HG03432 (cell line): ENCODE data around the gene CLNK.
"Not testable (repeated sequence)": the region's sequence is repeated elsewhere in the genome, so short reads cannot be mapped to it uniquely, and the experiment has no call there.

Experiments used
- ATAC-seq: cut with Tn5 transposase; IDR thresholded peaks from one replicate; pipeline ENCODE4 v1.9.1; 2021; ENCODE audit warnings: mild to moderate bottlenecking, moderate library complexity; ENCODE audit not compliant: unreplicated experiment

CLNK gene

GRCh38 chr4:10581022-10581421, 103.5 kb downstream of the CLNK start:
- no peak for ATAC-seq

- ATAC-seq: no peak
These were observed 104.9 kb downstream of the CLNK start for GRCh38 chr4:10579648-10580047.

GRCh38 chr4:10577508-10578426, 106.8 kb downstream of the CLNK start:
- peak; percentile 66 for ATAC-seq

- ATAC-seq: peak; percentile 86
These were observed 107.5 kb downstream of the CLNK start for GRCh38 chr4:10577018-10577417.

- ATAC-seq: no peak
These were observed 108.3 kb downstream of the CLNK start for GRCh38 chr4:10576236-10576635.

GRCh38 chr4:10575414-10575813, 109.2 kb downstream of the CLNK start:
- ATAC-seq: no peak

- ATAC-seq: not testable (repeated sequence)
These were observed 110.0 kb downstream of the CLNK start for GRCh38 chr4:10574553-10574952.

- ATAC-seq: no peak
These were observed 112.7 kb downstream of the CLNK start for GRCh38 chr4:10571909-10572308.

- no peak for ATAC-seq
These were observed 115.1 kb downstream of the CLNK start for GRCh38 chr4:10569491-10569890.

GRCh38 chr4:10567766-10568165, 116.8 kb downstream of the CLNK start:
- no peak for ATAC-seq

- ATAC-seq: no peak
These were observed 119.3 kb downstream of the CLNK start for GRCh38 chr4:10565166-10565780.

- ATAC-seq: peak; percentile 86
These were observed 129.9 kb downstream of the CLNK start for GRCh38 chr4:10554694-10555093.

- ATAC-seq: no peak
These were observed 130.4 kb downstream of the CLNK start for GRCh38 chr4:10554121-10554520.

- no peak for ATAC-seq
These were observed 131.8 kb downstream of the CLNK start for GRCh38 chr4:10552591-10553280.

GRCh38 chr4:10535912-10536311, 148.7 kb downstream of the CLNK start:
- peak; percentile 79 for ATAC-seq

GRCh38 chr4:10534820-10535219, 149.7 kb downstream of the CLNK start:
- ATAC-seq: peak; percentile 54

GRCh38 chr4:10532155-10532554, 152.4 kb downstream of the CLNK start:
- no peak for ATAC-seq

GRCh38 chr4:10530137-10530786, 154.3 kb downstream of the CLNK start:
- no peak for ATAC-seq

- ATAC-seq: no peak
These were observed 155.1 kb downstream of the CLNK start for GRCh38 chr4:10529291-10530136.

- no peak for ATAC-seq
These were observed 157.1 kb downstream of the CLNK start for GRCh38 chr4:10527438-10527837.
